HepG2 (cell line): Measurements from ENCODE around the gene ALDH3B1. TPM values are rescaled to one million over a fixed set of nuclear protein-coding genes. Genes with fewer than 3 reads are reported as not detected.

ENCODE experiments used
- CCDC6 ChIP-seq: sonication (generic); formaldehyde crosslinking; IDR thresholded peaks from 2 replicates; pipeline ENCODE4 v1.8.1; 2022; ENCODE audit warnings: mild to moderate bottlenecking, missing genetic modification reagents, moderate library complexity
- DNMT1 ChIP-seq: sonication (generic); formaldehyde crosslinking; IDR thresholded peaks from 2 replicates; pipeline ENCODE4 v1.5.1; 2020; ENCODE audit warnings: mild to moderate bottlenecking, missing genetic modification reagents
- DNMT3B ChIP-seq: conservative IDR thresholded peaks from 2 replicates; pipeline ENCODE4 v1.6.1; 2016; ENCODE audit warnings: missing biosample characterization, control low read depth
- ETV6 ChIP-seq: sonication (generic); formaldehyde crosslinking; conservative IDR thresholded peaks from 2 replicates; pipeline ENCODE4 v1.4.0; 2020; ENCODE audit warnings: missing genetic modification reagents
- HNRNPK ChIP-seq: fragments of 200-400 bp; formaldehyde crosslinking; IDR thresholded peaks from 2 replicates; pipeline ENCODE4 v1.6.1; 2018; ENCODE audit warnings: low read length, low read depth, moderate library complexity, mild to moderate bottlenecking; ENCODE audit not compliant: poor library complexity, severe bottlenecking
- MIER2 ChIP-seq: IDR thresholded peaks from 2 replicates; pipeline ENCODE4 v1.6.1; 2016; ENCODE audit warnings: missing biosample characterization, missing genetic modification reagents
- NCOR1 ChIP-seq: fragments of 200-600 bp; sonication (generic); IDR thresholded peaks from 2 replicates; pipeline ENCODE4 v1.7.0; 2017; ENCODE audit warnings: antibody characterized with exemption, low read length, borderline replicate concordance
- NR3C1 ChIP-seq: sonication (generic); formaldehyde crosslinking; IDR thresholded peaks from 2 replicates; pipeline ENCODE4 v1.4.0; 2020; ENCODE audit warnings: missing genetic modification reagents
- PCBP1 ChIP-seq: fragments of 200-400 bp; formaldehyde crosslinking; IDR thresholded peaks from 2 replicates; pipeline ENCODE4 v1.6.1; 2017; ENCODE audit warnings: mild to moderate bottlenecking, low read depth, low read length, borderline replicate concordance
- POLR2AphosphoS2 ChIP-seq: IDR thresholded peaks from 2 replicates; pipeline ENCODE4 v1.6.1; 2011; ENCODE audit warnings: low read depth, low read length, improper control_type of control experiment
- POLR2G ChIP-seq: fragments of 200-400 bp; formaldehyde crosslinking; IDR thresholded peaks from 2 replicates; pipeline ENCODE4 v1.6.1; 2018; ENCODE audit warnings: mild to moderate bottlenecking, low read depth, low read length, moderate library complexity
- SALL2 ChIP-seq: sonication (generic); formaldehyde crosslinking; IDR thresholded peaks from 2 replicates; pipeline ENCODE4 v1.8.1; 2023; ENCODE audit warnings: mild to moderate bottlenecking, missing genetic modification reagents, inconsistent platforms
- ZFYVE20 ChIP-seq: sonication (generic); formaldehyde crosslinking; IDR thresholded peaks from 2 replicates; pipeline ENCODE4 v1.8.0; 2023; ENCODE audit warnings: low read depth, mild to moderate bottlenecking, moderate library complexity, missing genetic modification reagents, borderline replicate concordance
- ZNF326 ChIP-seq: sonication (generic); formaldehyde crosslinking; IDR thresholded peaks from 2 replicates; pipeline ENCODE4 v1.4.0; 2020; ENCODE audit warnings: missing genetic modification reagents, borderline replicate concordance
- ZNF790 ChIP-seq: sonication (generic); formaldehyde crosslinking; IDR thresholded peaks from 2 replicates; pipeline ENCODE4 v1.8.0; 2022; ENCODE audit warnings: missing genetic modification reagents, mild to moderate bottlenecking, borderline replicate concordance
- polyA plus RNA-seq, 8 experiments: library from polyadenylated mRNA; depleted of rRNA in 3 of 8; stranded (reverse) in 7 of 8; unstranded in 1 of 8; fragments of >200 nt; fragmentation: Illumina TruSeq in 4 of 8; extraction: Trizol in 4 of 8; gene quantifications; 2 replicates each; pipeline versions ENCODE4 v1.2.1 to v1.2.3, GENCODE V29; 2011 to 2016; ENCODE audit warnings: low read depth in 4 of 8, missing spikeins in 1 of 8, mixed read lengths in 1 of 8; ENCODE audit not compliant: insufficient read depth in 1 of 8
- total RNA-seq, 5 experiments: library from RNA; depleted of rRNA; stranded (reverse); fragments of >200 nt; fragmentation: Illumina TruSeq; extraction: Trizol; gene quantifications; 2 replicates each; pipeline ENCODE4 v1.2.3, GENCODE V29; 2016; ENCODE audit warnings: low read depth in 1 of 5
- TF ChIP-seq, protein P1 (sequence below): IDR thresholded peaks from 2 replicates; pipeline ENCODE4 v1.6.1; 2016; ENCODE audit warnings: missing compliant biosample characterization, missing genetic modification reagents, borderline replicate concordance
- TF ChIP-seq, protein P2 (sequence below): sonication (generic); formaldehyde crosslinking; IDR thresholded peaks from 2 replicates; pipeline ENCODE4 v1.4.0; 2020; ENCODE audit warnings: missing genetic modification reagents, mild to moderate bottlenecking, borderline replicate concordance

ALDH3B1 gene
- total and polyA plus RNA-seq, 2 of the 13 experiments (the other 11 are each of a cell fraction or from before 2014, with no cell fraction given), result 4.0 to 6.7 TPM

DNA sequence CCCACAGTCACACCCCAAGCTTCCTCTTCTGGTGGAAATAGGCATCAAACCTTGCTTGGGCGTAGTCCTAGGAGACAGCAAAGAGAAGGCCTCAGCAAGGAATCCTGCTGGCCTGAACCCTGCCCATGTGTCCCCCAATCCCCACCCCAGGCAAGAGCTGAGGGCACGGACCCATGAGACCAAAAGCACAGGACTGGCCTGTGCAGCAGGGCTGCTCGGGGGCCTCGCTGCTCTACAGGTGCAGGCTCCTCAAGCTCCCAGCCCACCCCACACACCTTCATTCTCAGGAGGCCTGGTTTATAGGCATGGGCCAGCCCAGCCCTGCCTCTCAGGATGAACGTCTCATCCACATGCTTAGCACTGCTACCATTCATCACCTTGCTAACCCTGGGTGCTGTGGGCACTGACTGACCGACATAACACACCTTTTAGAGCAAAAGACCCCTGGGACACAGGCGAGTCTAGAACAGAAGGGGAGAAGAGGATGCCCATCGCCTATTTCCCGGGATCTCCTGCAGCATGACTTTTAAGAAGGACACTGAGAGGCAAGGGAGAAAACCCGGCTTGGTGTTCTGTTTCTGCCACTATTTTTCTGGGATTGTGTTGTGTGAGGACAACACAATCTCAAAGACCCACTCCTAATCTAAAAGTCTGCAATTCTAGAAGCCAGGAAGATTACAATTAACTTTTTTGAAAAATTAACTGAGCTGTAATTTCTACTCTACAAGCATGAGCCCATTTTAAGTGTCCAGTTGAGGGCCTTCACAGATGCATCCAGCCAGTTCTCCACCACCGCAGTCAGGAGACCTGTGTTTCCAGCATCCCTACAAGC, 44.1 kb downstream of the ALDH3B1 start (continued):
- TF ChIP-seq ZNF790 (CRISPR knock-in tag), result no peak
- no peak for TF ChIP-seq DNMT1 (CRISPR knock-in tag)
- no peak for TF ChIP-seq ZNF326 (CRISPR knock-in tag)
- TF ChIP-seq, protein P1, sequence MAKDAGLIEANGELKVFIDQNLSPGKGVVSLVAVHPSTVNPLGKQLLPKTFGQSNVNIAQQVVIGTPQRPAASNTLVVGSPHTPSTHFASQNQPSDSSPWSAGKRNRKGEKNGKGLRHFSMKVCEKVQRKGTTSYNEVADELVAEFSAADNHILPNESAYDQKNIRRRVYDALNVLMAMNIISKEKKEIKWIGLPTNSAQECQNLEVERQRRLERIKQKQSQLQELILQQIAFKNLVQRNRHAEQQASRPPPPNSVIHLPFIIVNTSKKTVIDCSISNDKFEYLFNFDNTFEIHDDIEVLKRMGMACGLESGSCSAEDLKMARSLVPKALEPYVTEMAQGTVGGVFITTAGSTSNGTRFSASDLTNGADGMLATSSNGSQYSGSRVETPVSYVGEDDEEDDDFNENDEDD (CRISPR knock-in tag), result 0 out of 2 replicates have a peak, but pooled peaks have one; percentile 5
- TF ChIP-seq, protein P2, sequence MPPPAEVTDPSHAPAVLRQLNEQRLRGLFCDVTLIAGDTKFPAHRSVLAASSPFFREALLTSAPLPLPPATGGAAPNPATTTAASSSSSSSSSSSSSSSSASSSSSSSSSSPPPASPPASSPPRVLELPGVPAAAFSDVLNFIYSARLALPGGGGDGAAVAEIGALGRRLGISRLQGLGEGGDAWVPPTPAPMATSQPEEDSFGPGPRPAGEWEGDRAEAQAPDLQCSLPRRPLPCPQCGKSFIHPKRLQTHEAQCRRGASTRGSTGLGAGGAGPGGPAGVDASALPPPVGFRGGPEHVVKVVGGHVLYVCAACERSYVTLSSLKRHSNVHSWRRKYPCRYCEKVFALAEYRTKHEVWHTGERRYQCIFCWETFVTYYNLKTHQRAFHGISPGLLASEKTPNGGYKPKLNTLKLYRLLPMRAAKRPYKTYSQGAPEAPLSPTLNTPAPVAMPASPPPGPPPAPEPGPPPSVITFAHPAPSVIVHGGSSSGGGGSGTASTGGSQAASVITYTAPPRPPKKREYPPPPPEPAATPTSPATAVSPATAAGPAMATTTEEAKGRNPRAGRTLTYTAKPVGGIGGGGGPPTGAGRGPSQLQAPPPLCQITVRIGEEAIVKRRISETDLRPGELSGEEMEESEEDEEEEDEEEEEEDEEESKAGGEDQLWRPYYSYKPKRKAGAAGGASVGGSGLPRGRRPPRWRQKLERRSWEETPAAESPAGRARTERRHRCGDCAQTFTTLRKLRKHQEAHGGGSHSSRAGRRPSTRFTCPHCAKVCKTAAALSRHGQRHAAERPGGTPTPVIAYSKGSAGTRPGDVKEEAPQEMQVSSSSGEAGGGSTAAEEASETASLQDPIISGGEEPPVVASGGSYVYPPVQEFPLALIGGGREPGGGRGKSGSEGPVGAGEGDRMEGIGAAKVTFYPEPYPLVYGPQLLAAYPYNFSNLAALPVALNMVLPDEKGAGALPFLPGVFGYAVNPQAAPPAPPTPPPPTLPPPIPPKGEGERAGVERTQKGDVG (CRISPR knock-in tag), result no peak
- no peak for TF ChIP-seq NCOR1
- no peak for TF ChIP-seq SALL2 (CRISPR knock-in tag)
- peak; percentile 52; the same call in 1 of the 2 replicates for TF ChIP-seq POLR2G
- TF ChIP-seq DNMT3B (CRISPR knock-in tag), result no peak
- TF ChIP-seq HNRNPK, result no peak
- TF ChIP-seq CCDC6 (CRISPR knock-in tag), result no peak
- peak; percentile 35; the same call in 1 of the 2 replicates for TF ChIP-seq POLR2AphosphoS2
- TF ChIP-seq MIER2 (CRISPR knock-in tag), result no peak
- no peak for TF ChIP-seq NR3C1 (CRISPR knock-in tag)
- TF ChIP-seq PCBP1, result no peak
- no peak for TF ChIP-seq ETV6 (CRISPR knock-in tag)
- no peak for TF ChIP-seq ZFYVE20 (CRISPR knock-in tag)
